ENCODE data around the gene S100A13. TPM values are rescaled to one million over a fixed set of nuclear protein-coding genes. Genes with fewer than 3 reads are reported as not detected.

The S100A13 gene
- total and polyA plus RNA-seq, 9 of the 15 experiments (the other 6 are each of a cell fraction or from before 2014, with no cell fraction given) = 41.9 to 129 (median 58.0) TPM

DNA sequence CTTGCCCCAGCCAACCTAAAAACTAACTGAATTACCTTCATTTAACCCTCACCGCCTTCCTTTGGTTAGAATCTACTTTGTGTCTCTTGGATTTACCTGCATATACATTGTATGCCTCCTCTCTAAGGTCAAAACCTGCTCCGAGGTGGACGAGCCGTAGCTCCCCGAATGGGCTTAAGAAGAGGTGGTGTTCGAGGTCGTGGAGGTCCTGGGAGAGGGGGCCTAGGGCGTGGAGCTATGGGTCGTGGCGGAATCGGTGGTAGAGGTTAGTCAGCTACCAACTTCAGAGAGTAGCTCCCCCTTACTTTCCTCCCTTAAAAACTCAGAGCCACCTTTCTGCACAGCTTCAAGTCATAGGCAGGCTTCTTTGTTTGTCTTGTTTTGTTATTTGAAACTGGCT, 15.8 kb upstream of the S100A13 start (continued):
- TF ChIP-seq SMAD3 (CRISPR knock-in tag; conservative IDR thresholded peaks at IDR 0.05) = no peak
- no peak for TF ChIP-seq AFF4 (CRISPR knock-in tag; IDR thresholded peaks at IDR 0.05)
- TF ChIP-seq ARID1B (IDR thresholded peaks at IDR 0.05) = no peak
- TF ChIP-seq SIRT6 (IDR thresholded peaks at IDR 0.05; ENCODE audit: low read depth, low read length) = no peak
- TF ChIP-seq NCOR1 (IDR thresholded peaks at IDR 0.05) = no peak
- no peak for TF ChIP-seq ZBTB43 (CRISPR knock-in tag; IDR thresholded peaks at IDR 0.05)
- no peak for TF ChIP-seq ZNF696 (CRISPR knock-in tag; conservative IDR thresholded peaks at IDR 0.05)

Data from K562 (cell line).